CD14-positive monocyte (primary cell): ENCODE data around the gene CFAP68. TPM values are rescaled to one million over a fixed set of nuclear protein-coding genes. Genes with fewer than 3 reads are reported as not detected.

Experiments used
- DNase-seq, 3 donors: peaks; one replicate each; pipeline ENCODE4 v3.0.0-alpha.2; 2011 to 2022
- H2AFZ ChIP-seq: 2 replicates; pipeline ENCODE4 v1.6.0; 2012; ENCODE audit warnings: mild to moderate bottlenecking, low read depth, low read length, inconsistent platforms; ENCODE audit not compliant: insufficient read depth, poor library complexity, severe bottlenecking
- H3K27ac ChIP-seq, 2 donors: 1 replicate in 1 of 2; 2 replicates in 1 of 2; pipeline ENCODE4 v1.5.1; 2012 to 2013; ENCODE audit warnings: low read length in 2 of 2, control low read depth in 1 of 2, inconsistent platforms in 1 of 2, low read depth in 1 of 2, mild to moderate bottlenecking in 1 of 2
- H3K27me3 ChIP-seq, 2 donors: one replicate each; pipeline versions ENCODE4 v1.6.0 to v1.6.1; 2011 to 2013; ENCODE audit warnings: low read length in 2 of 2; ENCODE audit not compliant: control insufficient read depth in 2 of 2, insufficient read depth in 2 of 2
- H3K36me3 ChIP-seq, 2 donors: replicated peaks in 1 of 2; 1 replicate in 1 of 2; 2 replicates in 1 of 2; pipeline versions ENCODE4 v1.5.1 to v1.6.1; 2012 to 2013; ENCODE audit warnings: low read length in 2 of 2, control low read depth in 1 of 2, inconsistent platforms in 1 of 2, mild to moderate bottlenecking in 1 of 2; ENCODE audit not compliant: insufficient read depth in 2 of 2, control insufficient read depth in 1 of 2
- H3K4me1 ChIP-seq, 2 donors: 1 replicate in 1 of 2; 2 replicates in 1 of 2; pipeline versions ENCODE4 v1.5.1 to v1.6.1; 2012 to 2013; ENCODE audit warnings: low read length in 2 of 2, control low read depth in 1 of 2, inconsistent platforms in 1 of 2, mild to moderate bottlenecking in 1 of 2, moderate library complexity in 1 of 2; ENCODE audit not compliant: insufficient read depth in 2 of 2, control insufficient read depth in 1 of 2
- H3K4me2 ChIP-seq: replicated peaks from 2 replicates; pipeline ENCODE3; 2012; ENCODE audit warnings: low read length, moderate library complexity, mild to moderate bottlenecking; ENCODE audit not compliant: poor library complexity, severe bottlenecking; ENCODE audit errors: extremely low read depth
- H3K4me3 ChIP-seq, 3 experiments: fragments of 200-600 bp in 1 of 3; sonication (generic) in 1 of 3; replicated peaks in 1 of 3; 1 replicate in 2 of 3; 2 replicates in 1 of 3; pipeline ENCODE4 v1.5.1; 2011 to 2013; ENCODE audit warnings: low read length in 3 of 3, mild to moderate bottlenecking in 3 of 3, control low read depth in 2 of 3, low read depth in 2 of 3, inconsistent platforms in 1 of 3, moderate library complexity in 1 of 3
- H3K79me2 ChIP-seq: 2 replicates; pipeline ENCODE4 v1.6.0; 2012; ENCODE audit warnings: mild to moderate bottlenecking, control low read depth, inconsistent platforms, low read length, moderate library complexity; ENCODE audit not compliant: insufficient read depth
- H3K9ac ChIP-seq: 2 replicates; pipeline ENCODE4 v1.6.0; 2017; ENCODE audit warnings: low read length, mild to moderate bottlenecking; ENCODE audit not compliant: insufficient read depth, poor library complexity, severe bottlenecking
- H3K9me3 ChIP-seq, 2 donors: replicated peaks in 1 of 2; 1 replicate in 1 of 2; 2 replicates in 1 of 2; pipeline versions ENCODE4 v1.5.1 to v1.6.1; 2012 to 2013; ENCODE audit warnings: low read length in 2 of 2, control low read depth in 1 of 2; ENCODE audit not compliant: control insufficient read depth in 1 of 2, insufficient read depth in 1 of 2
- H4K20me1 ChIP-seq: 2 replicates; pipeline ENCODE4 v1.6.0; 2012; ENCODE audit warnings: mild to moderate bottlenecking, low read length, control low read depth, moderate library complexity; ENCODE audit not compliant: insufficient read depth
- H3K27ac Mint-ChIP-seq, 7 donors: one replicate each; pipeline ENCODE4 v1.8.0; 2020; ENCODE audit warnings: mild to moderate bottlenecking in 7 of 7, mixed read lengths in 7 of 7, moderate library complexity in 6 of 7, inconsistent platforms in 2 of 7
- H3K27me3 Mint-ChIP-seq, 3 donors: one replicate each; pipeline ENCODE4 v1.8.0; 2021 to 2022; ENCODE audit warnings: low read depth in 3 of 3, mild to moderate bottlenecking in 3 of 3, mixed read lengths in 3 of 3, moderate library complexity in 3 of 3, inconsistent platforms in 1 of 3
- H3K36me3 Mint-ChIP-seq, 2 donors: one replicate each; pipeline ENCODE4 v1.8.0; 2020; ENCODE audit warnings: mixed read lengths in 2 of 2, inconsistent platforms in 1 of 2, mild to moderate bottlenecking in 1 of 2
- H3K4me1 Mint-ChIP-seq: one replicate; pipeline ENCODE4 v1.8.0; 2020; ENCODE audit warnings: mild to moderate bottlenecking, mixed read lengths
- H3K4me3 Mint-ChIP-seq, 2 donors: one replicate each; pipeline ENCODE4 v1.8.0; 2020; ENCODE audit warnings: mild to moderate bottlenecking in 2 of 2, mixed read lengths in 2 of 2, moderate library complexity in 1 of 2
- H3K9me3 Mint-ChIP-seq, 7 donors: one replicate each; pipeline ENCODE4 v1.8.0; 2020 to 2022; ENCODE audit warnings: mixed read lengths in 7 of 7, mild to moderate bottlenecking in 6 of 7, moderate library complexity in 6 of 7, inconsistent platforms in 2 of 7
- CTCF ChIP-seq: fragments of 200-600 bp; IDR thresholded peaks from one replicate; pipeline ENCODE4 v1.8.0; 2022; ENCODE audit warnings: antibody characterized with exemption, mild to moderate bottlenecking
- WGBS: methylation state at CpG from one replicate; pipeline ENCODE4 v1.1.5; 2013; ENCODE audit warnings: missing lambda C conversion rate; ENCODE audit not compliant: insufficient coverage; 5-methylcytosine and 5-hydroxymethylcytosine counted together
- intact Hi-C, 2 donors: fragments of 100-400 bp; cut with micrococcal nuclease; formaldehyde crosslinking; loops; one replicate each; pipeline versions ENCODE4 v1.15.0 to v1.15.1; 2023
- polyA plus RNA-seq, 3 donors: library from polyadenylated mRNA; depleted of rRNA in 1 of 3; unstranded in 2 of 3; stranded (reverse) in 1 of 3; fragments of 300-500 nt in 2 of 3; fragments of >200 nt in 1 of 3; fragmentation: Illumina TruSeq in 2 of 3; gene quantifications; 1 replicate in 2 of 3; 2 replicates in 1 of 3; pipeline ENCODE4 v1.2.3, GENCODE V29; 2012 to 2021

CFAP68 gene
- polyA plus RNA-seq, 3 donors, result 3.6 to 5.3 (median 5.0) TPM

GRCh38 chr11:111925953-111926352, 46.6 kb downstream of the CFAP68 start:
- DNase-seq, result no peak
- intact Hi-C loops, result loop anchor here (2.0 to 10.0 kb wide), 6 partner anchors 47 to 1389 kb away; partner anchors contain the start of genes CFAP68 (in 2 of the 2), FDXACB1 (in 2 of the 2), SDHD (in 2 of the 2) and TIMM8B (in 2 of the 2)
- peaks cover 0 to 2% (median 0%) of the 10 kb centered on the region in 3 donors for H3K27me3 Mint-ChIP-seq
- H3K9me3 Mint-ChIP-seq, result no peaks in the 10 kb centered on the region
- H3K27ac ChIP-seq, result peak overlapping the region in 1 of 2 donors; percentile 81
- no peaks in the 10 kb centered on the region for H3K9me3 ChIP-seq
- no peaks in the 10 kb centered on the region for H3K36me3 ChIP-seq
- H3K27ac Mint-ChIP-seq, result peak overlapping the region; percentile 73 to 95 (median 92)
- no peaks in the 10 kb centered on the region for H4K20me1 ChIP-seq
- peak overlapping the region; percentile 63 for H3K9ac ChIP-seq
- H3K79me2 ChIP-seq, result no peaks in the 10 kb centered on the region
- H3K4me3 Mint-ChIP-seq, result peak overlapping the region in 1 of 2 donors; percentile 85
- 93% methylated on average over 14 of the region's 16 CpGs for WGBS
- peaks cover 0 to 4% of the 10 kb centered on the region in 2 donors for H3K36me3 Mint-ChIP-seq
- H3K4me3 ChIP-seq, result peak overlapping the region in 1 of 3 experiments; percentile 77
- H3K27me3 ChIP-seq, result no peaks in the 10 kb centered on the region
- peak overlapping the region; percentile 78 for H2AFZ ChIP-seq
- peak overlapping the region; percentile 69 for H3K4me2 ChIP-seq
- TF ChIP-seq CTCF, result no peak
- peaks cover 28% of the 10 kb centered on the region for H3K4me1 Mint-ChIP-seq
- peaks cover 26 to 35% of the 10 kb centered on the region in 2 donors for H3K4me1 ChIP-seq

GRCh38 chr11:111926505-111927391, 47.4 kb downstream of the CFAP68 start:
- Histone ChIP-seq H3K79me2 (no peaks in the 10 kb centered on the region), H3K9me3 (no peaks in the 10 kb centered on the region), H3K4me1 (peaks cover 24 to 34% of the 10 kb centered on the region in 2 donors), H3K4me3 (peak overlapping the region; percentile 61 to 77 (median 73)), H2AFZ (peak overlapping the region; percentile 78), H3K27ac (peak overlapping the region; percentile 70 to 81), H3K36me3 (no peaks in the 10 kb centered on the region), H3K27me3 (no peaks in the 10 kb centered on the region), H3K9ac (peak overlapping the region; percentile 63), H4K20me1 (no peaks in the 10 kb centered on the region), H3K4me2 (peak overlapping the region; percentile 69)
- H3K27me3 Mint-ChIP-seq, result peaks cover 0 to 2% (median 1%) of the 10 kb centered on the region in 3 donors
- intact Hi-C loops, result loop anchor here (2.0 to 10.0 kb wide), 6 partner anchors 48 to 1388 kb away; partner anchors contain the start of genes CFAP68 (in 2 of the 2), FDXACB1 (in 2 of the 2), SDHD (in 2 of the 2) and TIMM8B (in 2 of the 2)
- peak overlapping the region; percentile 85 to 92 for H3K4me3 Mint-ChIP-seq
- peaks cover 0 to 4% of the 10 kb centered on the region in 2 donors for H3K36me3 Mint-ChIP-seq
- TF ChIP-seq CTCF, result no peak
- WGBS, result under 1% methylated on average over 45 of the region's 47 CpGs
- DNase-seq, result peak; percentile 91 to 95 (median 94)
- H3K4me1 Mint-ChIP-seq, result peaks cover 28% of the 10 kb centered on the region
- H3K27ac Mint-ChIP-seq, result peak overlapping the region; percentile 87 to 95 (median 93)
- no peaks in the 10 kb centered on the region for H3K9me3 Mint-ChIP-seq
